GM18951 (cell line): ENCODE results near the gene UBFD1.

Experiments used
- POLR2A ChIP-seq: IDR thresholded peaks from 4 replicates; pipeline ENCODE4 v1.6.1; 2011; ENCODE audit warnings: mild to moderate bottlenecking; ENCODE audit not compliant: insufficient read length, insufficient read depth; ENCODE audit errors: extremely low read depth
- in situ Hi-C: fragments of 300-500 bp; cut with MboI; formaldehyde crosslinking; loops from one replicate; pipeline ENCODE4 v1.12.0; 2022; ENCODE audit warnings: low sequenced_read_pairs, mixed read lengths, inconsistent platforms; ENCODE audit not compliant: unreplicated experiment

The UBFD1 gene

GRCh38 chr16:23563186-23563585 is 5.7 kb downstream of the UBFD1 start:
- in situ Hi-C loops, result no loop called here
- TF ChIP-seq POLR2A, result no peak

- in situ Hi-C loops, result no loop called here
- no peak for TF ChIP-seq POLR2A
Measured at GRCh38 chr16:23564575-23565363, 7.2 kb downstream of the UBFD1 start.

- in situ Hi-C loops, result no loop called here
- TF ChIP-seq POLR2A, result no peak
Measured at GRCh38 chr16:23566724-23567123, 9.2 kb downstream of the UBFD1 start.

- in situ Hi-C loops, result no loop called here
- TF ChIP-seq POLR2A, result no peak
Measured at GRCh38 chr16:23567602-23568001, 10.1 kb downstream of the UBFD1 start.

- no peak for TF ChIP-seq POLR2A
- in situ Hi-C loops, result no loop called here
Measured at GRCh38 chr16:23570992-23571632, 13.6 kb downstream of the UBFD1 start.

- in situ Hi-C loops, result no loop called here
- TF ChIP-seq POLR2A, result no peak
Measured at GRCh38 chr16:23571895-23572294, 14.4 kb downstream of the UBFD1 start.

- in situ Hi-C loops, result no loop called here
- TF ChIP-seq POLR2A, result no peak
Measured at GRCh38 chr16:23572394-23572793, 14.9 kb downstream of the UBFD1 start.

- in situ Hi-C loops, result no loop called here
Measured at GRCh38 chr16:23573817-23574216, 16.3 kb downstream of the UBFD1 start.

GRCh38 chr16:23575834-23576233 is 18.3 kb downstream of the UBFD1 start:
- in situ Hi-C loops, result no loop called here
- no peak for TF ChIP-seq POLR2A

More at GRCh38 chr16:23573817-23574216, 16.3 kb downstream of the UBFD1 start:
- TF ChIP-seq POLR2A, result no peak

- in situ Hi-C loops, result no loop called here
- no peak for TF ChIP-seq POLR2A
Measured at GRCh38 chr16:23577493-23577892, 20.0 kb downstream of the UBFD1 start.

- no peak for TF ChIP-seq POLR2A
- in situ Hi-C loops, result no loop called here
Measured at GRCh38 chr16:23578101-23578830, 20.7 kb downstream of the UBFD1 start.

- TF ChIP-seq POLR2A, result no peak
- in situ Hi-C loops, result no loop called here
Measured at GRCh38 chr16:23579371-23579770, 21.8 kb downstream of the UBFD1 start.

GRCh38 chr16:23580391-23580790 is 22.9 kb downstream of the UBFD1 start:
- TF ChIP-seq POLR2A, result no peak
- in situ Hi-C loops, result no loop called here
